Measurements from ENCODE around the gene CPS1.

Gene CPS1

DNA sequence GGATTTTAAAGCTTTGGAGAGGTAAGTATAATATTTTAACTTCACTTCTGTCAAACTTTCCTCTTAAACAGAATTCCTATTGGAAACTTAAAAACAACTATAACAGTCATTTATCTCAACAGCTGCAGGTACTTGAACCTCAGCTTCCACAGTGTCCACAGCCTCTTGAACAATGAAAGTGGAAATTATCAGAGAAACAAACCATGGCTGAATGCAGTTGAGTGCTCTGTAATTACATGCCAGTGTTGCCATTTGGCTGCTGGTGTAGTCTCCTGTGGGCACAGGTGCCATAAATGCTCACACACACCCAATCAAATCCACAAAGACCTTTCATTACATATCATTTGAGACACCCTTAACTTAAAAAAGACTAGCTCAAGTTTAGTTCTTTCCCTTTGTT, 125.1 kb downstream of the CPS1 start:
- DNase-seq (ENCODE audit: low read depth), result no peak

DNA sequence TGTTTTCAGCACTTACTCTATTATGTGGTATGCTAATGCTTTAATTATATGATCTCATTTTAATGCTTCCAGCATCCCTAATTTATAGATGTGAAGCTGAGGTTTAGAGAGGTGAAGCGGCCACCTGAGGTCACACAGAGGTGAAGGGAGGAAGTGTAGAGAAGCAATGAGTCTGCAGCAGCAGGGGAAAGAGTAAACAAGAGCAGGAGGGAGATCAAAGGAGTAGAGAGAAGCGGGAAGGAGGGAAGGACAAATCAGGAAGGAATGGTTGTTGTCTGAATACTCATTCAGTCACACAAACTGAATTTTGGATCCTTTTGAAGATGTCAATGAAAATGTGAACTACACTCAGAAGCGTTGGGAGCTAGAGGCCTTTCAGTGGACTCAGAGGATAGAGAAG, 130.0 kb downstream of the CPS1 start:
- DNase-seq (ENCODE audit: low read depth), result no peak

- no peak for DNase-seq (ENCODE audit: low read depth)
These were observed 131.5 kb downstream of the CPS1 start for GRCh38 chr2:210687786-210688470.

GRCh38 chr2:210707900-210708299, 151.5 kb downstream of the CPS1 start:
- DNase-seq (ENCODE audit: low read depth), result no peak

DNA sequence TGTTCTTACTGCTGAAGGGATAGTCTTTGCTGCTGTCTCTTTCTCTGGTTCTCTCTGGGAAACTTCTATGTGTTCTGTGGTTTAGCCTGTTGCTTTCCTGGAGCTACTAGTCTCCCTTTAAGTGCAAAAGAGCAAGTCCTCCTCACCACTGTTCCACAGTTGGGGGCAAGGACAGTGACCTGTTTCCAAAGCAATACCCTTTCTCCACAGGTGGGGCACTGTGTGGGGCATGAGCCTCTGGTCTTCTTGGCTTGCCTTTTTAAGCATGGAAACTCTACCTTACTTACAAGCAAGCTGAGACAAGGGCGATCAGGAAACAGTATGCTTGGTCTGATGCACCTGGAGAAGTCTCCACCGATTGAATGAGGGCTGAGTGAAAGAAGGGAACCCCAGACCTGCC, 156.7 kb downstream of the CPS1 start:
- no peak for DNase-seq (ENCODE audit: low read depth)

GRCh38 chr2:210715560-210716082, 159.2 kb downstream of the CPS1 start:
- DNase-seq (ENCODE audit: low read depth), result no peak

DNA sequence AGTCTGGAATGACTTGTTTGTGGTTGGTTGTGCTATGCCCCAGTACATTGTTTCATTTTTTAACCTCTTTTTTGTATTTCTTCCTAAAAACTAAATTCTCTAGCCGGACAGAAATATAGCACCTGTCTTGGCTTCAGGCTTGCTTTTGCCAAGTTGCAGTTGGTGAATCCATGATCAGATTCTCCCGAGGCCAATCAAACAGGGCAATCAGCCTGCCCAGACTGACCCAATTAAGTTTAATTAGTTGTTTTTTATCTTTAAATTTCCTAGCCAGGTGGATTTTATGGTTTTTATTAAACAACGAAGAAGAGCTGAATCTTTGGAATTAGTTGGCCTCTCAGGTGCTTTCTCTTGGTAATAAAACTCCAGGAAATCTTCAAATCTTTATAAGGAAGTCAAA, 162.1 kb downstream of the CPS1 start:
- no peak for DNase-seq (ENCODE audit: low read depth)

DNA sequence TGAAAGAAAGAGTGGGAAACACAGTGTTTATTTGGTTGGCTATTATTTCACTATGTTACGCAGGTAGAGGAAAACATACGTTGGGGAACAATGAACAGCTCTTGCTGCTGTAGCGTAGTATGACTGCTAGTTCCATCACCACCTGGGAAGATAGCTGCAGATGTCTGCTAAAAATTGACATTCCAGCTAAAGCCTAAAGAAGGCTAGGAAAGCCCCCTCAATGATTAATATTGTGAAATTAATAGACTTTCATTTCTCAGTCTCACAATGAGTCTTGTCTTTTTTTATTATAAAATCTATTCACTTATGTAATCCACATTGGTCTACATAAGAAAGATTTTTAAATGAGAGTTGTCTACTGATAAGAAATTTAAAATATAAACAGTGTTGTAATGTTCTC, 165.7 kb downstream of the CPS1 start:
- no peak for DNase-seq (ENCODE audit: low read depth)

DNA sequence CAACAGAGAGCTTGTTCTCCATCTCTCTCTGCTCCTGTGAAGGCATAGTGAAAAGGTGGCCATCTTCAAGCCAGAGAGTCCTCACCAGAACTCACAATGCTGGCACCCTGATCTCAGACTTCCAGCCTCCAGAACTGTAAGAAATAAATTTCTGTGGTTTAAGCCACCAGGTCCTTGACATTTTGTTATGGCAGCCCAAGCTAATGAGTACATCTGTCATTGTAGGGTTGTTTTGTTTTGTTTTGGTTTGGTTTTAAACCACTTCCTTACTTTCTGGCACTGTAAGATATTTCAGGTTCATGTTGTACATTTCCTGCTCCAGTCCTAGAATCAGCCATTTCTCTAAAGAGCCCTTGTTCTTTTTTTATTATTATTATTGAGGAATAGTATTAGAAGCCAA, 171.2 kb downstream of the CPS1 start:
- DNase-seq (ENCODE audit: low read depth), result no peak

Data from stromal cell of bone marrow (primary cell).